Measurements from ENCODE around the gene SIN3B.

SIN3B gene

DNA sequence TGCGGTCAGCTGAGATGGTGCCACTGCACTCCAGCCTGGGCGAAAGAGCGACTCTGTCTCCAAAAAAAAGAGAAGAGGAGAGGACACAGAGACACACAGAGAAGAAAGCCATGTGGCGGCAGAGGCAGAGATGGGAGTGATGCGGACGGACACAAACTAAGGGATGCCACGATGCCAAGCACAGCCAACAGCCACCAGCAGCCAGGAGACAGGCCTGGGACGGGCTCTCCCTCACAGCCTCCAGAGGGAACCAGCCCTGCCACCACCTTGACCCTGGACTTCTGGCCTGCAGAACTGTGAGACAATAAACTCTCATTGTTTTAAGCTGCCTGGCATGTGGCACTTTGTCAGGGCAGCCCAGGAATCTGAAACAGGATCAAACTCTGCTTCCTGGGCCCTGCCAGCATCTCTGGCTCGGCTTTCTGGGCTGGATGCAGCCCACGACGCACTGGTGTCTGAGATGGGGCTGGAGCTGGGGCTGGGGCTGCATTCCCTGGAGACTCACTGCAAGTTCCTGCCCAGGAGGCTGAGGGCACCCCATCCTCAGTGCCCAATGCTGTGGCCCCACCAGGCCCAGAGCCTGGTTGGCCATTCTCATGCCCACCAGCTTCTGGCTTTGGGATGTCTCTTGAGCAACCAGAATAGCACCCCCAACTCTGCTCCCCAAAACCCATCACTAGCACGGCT is 62.6 kb downstream of the SIN3B start:
- DNase-seq: no peak

DNA sequence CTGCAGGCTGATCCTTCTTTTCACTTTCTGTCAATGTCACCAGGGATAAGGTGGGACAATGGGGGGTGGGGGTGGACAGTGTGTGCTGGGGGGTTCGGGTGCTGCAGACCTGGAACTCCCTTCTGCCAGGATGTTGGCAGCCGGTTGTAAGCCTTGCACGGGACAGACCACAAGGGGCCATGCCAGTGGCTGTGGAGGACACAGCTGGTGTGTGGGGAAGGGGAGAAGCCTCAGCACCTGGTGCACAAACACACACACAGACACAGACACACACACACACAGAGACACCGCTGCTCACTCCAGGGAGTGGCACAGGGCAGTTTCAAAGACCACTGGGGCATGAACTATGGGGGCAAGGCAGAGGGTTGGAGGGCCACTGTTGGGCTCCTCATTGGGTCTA is 63.2 kb downstream of the SIN3B start:
- no peak for DNase-seq

DNA sequence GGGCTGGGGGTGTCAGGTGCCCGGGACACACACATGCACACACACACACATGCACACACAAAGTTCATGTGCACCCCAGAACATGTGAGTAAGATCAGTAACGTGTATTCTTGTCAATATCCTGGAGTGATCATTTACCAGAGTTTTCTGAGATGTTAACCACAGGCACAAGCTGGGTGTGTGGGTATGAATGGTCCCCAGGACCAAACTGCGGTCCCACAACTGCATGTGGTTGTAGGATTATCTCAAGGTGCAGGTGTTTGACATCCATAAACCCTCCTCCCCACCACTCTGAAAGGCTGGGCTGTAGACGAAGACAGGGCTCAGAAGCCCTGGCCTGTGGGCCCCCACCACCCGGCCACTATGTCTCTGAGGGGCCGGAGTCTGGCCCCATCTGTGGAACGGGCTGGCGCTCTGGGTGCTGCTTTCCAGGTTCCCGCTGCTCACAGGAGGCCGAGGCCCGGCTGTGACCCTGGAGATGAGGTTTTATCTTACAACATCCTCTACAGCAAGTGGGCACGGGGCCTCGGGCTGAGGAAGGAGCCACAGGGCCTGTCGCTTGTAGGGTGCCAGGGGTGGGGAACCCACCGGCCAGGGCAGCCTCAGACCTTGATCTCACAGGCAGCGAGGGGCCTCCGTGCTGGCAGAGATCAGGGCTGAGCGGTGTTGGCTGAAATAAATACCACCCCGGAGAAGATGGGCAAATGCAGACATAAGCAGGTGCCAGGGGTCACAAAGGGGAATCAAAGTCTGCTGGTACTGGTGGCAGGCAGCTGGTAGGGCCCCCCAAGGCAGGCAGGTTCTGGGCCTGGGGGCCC is 63.9 kb downstream of the SIN3B start:
- no peak for DNase-seq

DNA sequence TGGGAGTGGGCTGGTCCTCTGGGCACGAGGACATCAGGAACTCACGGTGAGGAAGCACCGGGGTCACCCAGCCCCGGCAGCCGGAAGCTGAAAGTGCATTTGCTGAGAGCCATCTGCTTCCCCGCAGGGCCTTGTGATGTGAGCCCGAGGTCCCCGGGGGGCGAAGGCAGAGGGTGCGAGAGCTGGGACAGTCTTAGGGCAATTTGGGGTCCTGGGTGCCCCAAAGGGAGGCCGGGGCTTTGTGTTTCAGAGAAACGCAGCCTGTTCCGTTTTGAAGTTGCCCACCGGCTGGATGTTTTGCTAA is 64.4 kb downstream of the SIN3B start:
- DNase-seq: peak in 1 of 2 donors; percentile 33

DNA sequence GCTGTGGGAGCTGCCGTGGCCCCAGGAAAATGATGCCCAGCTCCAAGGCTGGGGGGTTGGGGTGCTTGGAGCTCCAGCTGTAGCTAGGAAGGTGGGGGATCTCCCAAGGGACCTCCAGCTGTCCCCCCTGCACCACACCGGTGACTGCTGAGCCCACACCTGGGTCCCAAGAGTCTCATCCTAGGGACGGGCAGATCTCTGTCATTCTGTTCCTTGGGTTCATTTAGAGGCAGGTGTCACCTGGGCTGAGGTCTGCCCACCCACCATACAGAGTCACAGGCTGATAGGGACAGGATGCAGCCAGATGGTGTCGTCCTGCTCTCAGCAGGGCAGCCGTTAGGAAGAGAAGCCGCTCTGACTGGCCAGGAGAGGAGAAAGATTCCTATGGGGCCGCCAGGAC is 64.9 kb downstream of the SIN3B start:
- DNase-seq: no peak

DNA sequence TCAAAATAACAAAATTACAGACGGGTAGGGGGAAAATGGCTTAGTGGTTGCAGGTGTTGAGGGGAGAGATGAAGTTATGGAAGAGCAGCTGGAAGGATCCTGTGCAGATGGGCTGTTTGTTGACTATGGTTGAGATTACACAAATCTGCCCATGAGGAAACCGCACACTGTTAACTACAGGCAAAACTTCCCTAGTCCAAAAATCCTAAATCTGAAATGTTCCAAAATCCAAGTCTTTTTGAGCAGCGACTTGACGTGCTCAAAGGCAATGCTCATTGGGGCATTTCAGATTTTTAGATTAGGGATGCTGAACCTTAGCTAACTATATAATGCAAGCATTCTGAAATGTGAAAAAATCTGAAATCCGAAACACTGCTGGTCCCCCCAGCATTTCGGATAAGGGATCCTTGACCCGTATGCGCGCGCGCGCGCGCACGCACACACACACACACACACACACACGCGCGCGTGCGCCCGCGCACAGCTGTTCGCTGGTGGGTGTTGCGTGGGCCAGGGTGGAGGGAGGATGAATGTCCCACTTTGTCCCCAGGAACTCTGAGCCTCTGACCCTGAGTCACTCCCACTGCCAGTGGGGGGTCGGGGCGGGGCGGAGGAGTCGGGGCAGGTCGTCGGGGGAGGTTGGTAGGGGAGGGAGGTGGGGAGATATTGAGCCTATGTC is 66.4 kb downstream of the SIN3B start:
- no peak for DNase-seq

DNA sequence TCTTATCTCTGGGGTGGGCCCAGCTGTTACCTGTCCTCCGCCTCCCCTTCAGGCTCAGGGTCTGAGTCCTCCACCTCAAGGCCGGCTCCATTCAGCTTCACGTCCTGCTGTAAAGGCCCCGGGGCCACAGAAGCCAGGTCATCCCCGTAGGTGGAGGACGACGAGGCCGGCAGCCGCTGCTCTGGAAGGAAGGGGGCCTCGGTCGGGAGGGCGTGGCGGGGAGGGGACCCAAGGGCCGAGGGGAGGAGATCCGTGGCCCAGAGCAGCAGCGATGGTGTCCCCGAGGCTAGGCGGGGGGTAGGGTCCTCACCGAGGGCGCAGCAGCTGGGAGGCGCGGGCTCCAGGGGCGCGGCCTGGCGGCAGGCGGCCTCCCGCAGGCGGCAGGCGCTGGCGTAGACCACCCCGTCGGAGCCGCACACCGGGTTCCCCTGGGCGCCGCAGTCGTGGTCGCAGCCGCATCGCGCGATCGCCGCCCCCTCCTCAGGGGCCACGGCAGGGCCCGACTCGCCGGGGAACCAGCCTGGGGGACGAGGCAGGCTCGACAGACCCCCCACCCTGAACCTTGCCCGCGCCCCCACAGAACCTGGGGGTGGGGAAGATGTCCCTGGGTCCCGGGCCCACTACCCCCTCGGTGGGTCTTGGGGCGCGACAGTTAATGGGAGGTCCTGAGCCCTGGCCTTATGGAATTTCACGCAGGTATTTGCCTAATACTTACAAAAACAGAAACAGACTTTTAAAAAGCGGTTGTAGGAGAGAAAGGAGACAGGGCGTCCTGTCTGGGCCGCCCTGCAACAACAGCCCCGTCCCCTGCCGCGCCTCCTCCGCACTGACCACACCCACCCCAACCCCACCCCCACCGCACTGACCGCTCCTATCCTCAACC is 67.2 kb downstream of the SIN3B start:
- DNase-seq: no peak

DNA sequence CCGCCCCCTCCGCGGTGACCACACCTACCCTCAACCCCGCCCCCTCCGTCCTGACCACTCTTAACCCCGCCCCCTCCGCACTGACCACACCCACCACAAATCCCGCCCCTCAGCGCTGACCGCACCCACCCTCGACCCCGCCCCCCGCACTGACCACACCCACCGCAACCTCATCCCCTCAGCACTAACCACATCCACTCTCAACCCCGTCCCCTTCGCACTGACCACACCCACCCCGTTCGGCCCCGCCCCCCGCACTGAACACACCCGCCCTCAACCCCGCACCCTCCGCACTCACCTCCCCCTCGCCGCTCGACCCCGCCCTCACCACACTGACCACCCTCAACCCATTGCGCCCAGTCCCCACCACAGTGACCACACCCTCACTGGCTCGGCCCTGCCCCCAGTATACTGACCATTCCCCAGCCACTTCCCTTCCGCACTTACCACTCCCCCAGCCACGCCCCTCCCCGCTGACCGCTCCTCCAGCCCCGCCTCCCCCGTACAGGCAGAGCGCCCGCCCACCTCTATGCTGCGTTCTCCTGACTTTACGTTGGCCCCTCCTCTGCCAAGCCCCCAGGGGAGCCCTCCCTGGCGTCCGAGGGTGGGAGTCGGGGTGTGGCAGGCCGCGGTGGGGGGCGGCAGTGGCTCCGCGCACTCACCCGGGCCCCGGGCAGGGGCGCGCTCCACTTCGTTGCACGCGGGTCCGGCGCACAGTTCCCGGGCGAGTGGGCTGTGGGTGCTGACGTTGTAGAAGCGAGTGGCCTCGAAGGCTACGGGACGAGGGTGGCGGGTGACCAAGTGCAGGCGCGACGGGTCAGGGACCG is 68.0 kb downstream of the SIN3B start:
- peak; percentile 76 to 83 for DNase-seq

DNA sequence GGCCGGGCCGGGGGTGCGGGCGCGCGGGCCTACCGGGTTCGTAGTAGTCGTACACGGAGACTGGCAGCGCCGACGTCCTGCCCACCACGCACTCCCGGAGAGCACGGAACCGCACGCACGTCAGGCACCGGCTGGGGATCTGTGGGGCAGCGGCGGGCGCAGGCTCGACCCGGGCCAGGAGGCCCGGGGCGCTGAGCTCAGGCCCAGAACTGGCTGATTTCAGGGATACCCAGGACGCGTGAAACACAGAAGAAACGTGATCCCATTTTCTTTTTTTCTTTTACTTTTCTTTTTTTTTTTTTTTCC is 68.6 kb downstream of the SIN3B start:
- DNase-seq: no peak

DNA sequence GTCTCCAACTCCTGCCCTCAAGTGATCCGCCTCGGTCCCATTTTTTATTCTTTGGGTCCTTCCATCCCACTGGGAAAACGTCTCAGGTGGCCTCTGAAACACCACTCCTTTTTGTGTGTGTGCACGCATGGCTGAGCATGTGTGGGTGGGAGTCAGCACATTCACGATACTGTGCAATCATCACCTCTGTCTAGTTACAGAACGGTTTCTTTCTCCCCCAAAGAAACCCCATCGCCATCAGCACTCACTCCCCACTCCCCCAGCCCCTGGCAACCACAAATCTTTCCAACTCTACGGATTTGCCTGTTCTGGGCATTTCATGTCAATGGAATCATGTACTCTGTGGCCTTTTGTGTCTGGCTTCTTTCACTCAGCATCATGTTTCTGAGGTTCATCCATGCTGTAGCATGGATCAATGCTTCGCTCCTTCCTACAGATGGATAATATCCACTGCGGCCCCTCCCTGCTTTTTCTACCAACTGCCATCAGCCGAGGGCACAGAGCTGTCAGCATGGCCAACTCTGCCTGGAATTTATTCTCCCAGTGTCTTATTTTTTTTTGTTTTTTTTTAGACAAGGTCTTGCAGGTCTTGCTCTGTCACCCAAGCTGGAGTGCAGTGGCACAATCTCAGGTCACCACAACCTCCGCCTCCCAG is 69.3 kb downstream of the SIN3B start:
- no peak for DNase-seq

DNA sequence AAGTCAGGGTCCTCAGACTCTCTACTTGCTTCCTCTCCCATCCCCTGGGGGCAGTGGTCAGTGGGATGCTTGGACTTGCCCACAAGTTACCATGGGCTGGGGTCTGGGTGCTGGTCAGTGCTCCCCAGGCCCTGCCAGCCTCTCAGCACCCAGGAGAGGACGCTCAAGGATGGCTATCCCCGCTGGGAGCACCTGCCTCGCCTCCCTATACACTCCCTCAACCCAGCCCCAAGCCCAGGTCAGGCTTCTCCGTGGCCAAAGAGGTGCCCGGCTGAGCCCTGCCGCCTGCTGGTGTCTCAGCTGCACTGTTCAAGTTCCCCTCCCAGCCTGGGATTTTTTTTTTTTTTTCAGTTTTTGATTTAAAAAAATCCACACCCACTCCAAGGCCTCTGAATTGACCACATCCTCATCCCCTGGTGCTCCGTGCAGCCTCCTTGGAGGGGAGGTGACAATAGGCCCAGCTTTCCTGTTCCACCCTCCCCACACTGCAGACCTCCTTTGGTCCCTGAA is 70.4 kb downstream of the SIN3B start:
- DNase-seq: peak; percentile 33 to 47

DNA sequence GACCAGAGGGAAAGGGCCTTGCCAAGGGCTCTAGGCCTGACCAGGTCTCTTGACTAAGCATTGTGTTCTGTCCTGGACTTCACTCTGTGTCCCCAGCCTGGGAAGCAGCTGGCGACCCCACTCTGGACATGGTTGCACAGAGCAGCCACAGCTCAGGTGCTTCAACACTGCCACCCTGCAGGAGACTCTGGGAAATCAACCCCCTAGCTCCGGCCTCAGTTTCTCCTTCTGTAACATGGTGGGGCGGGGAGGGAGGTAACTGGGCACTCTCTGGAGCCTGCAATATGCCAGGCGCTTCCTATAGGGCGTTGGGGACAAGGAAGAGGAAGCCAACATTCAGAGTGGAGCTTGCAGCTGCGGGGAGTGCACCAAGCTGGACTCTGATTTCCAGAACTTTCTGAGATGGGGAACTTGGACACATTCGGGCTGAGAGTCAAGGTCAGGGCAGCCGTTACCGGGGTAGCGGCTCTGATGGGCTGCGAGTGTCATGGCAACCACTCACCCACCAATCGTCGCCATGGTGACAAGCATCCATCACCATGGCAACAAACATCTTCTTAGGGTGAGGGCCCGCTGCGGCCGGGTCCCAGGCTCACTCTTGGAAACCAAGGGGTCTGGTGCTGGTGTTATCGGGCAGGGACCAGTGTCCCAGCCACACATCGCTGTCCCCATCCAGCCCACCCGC is 72.4 kb downstream of the SIN3B start:
- no peak for DNase-seq

DNA sequence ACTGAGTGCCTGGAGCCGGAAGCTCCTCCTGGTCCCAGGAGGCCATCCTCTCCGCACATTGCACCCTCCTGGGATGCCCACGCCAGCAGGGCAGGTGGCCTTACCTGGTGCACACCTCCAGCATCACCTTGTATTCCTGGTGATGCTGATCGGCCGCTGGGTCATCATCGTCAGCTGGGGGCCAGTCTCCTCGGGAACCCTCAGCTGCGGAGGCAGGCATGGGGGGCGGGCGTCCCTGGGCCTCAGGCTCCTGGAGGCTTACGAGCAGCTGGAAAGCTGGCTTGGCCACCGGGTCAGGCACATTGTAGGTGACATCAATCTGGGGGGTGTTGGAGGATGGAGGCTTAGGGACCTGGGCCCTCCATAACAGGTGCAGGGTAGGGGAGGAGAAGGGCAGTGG is 73.3 kb downstream of the SIN3B start:
- no peak for DNase-seq

DNA sequence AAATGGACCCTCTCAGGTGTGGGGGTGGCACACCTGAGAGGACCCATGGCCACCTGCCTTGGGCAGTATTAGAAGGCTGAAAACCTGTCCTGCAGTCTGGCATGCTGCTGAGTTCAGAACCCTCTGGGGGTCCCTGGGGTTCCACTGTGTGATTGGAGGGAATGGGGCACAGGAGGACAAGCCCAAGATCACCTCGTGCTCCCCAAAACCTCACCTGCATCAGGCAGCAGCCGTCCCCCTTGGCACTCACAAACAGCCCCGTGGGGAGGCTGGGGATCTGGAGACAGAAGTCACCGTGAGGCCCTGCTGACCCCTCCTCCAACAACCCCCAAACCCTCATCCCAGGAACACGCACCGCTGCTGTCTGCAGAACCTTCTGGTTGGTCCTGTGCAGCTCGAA is 74.1 kb downstream of the SIN3B start:
- no peak for DNase-seq

DNA sequence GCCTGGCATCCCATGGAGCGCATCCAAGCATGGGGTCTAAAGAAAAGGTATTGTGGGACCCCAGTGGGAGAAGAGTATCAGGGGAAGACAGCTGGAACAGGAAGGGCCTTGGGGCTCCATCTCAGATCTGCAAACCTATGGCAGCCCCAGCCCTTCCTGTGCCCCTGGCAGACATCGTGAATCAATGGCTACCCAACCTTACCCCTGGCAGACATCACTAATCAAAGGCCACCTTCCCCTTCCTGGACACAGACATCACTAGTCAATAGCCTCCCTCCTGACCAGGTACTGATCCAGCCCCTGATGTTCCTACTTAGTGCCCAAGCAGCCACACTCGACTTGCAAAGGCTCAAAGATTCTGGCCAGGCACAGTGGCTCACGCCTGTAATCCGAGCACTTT is 75.4 kb downstream of the SIN3B start:
- no peak for DNase-seq

DNA sequence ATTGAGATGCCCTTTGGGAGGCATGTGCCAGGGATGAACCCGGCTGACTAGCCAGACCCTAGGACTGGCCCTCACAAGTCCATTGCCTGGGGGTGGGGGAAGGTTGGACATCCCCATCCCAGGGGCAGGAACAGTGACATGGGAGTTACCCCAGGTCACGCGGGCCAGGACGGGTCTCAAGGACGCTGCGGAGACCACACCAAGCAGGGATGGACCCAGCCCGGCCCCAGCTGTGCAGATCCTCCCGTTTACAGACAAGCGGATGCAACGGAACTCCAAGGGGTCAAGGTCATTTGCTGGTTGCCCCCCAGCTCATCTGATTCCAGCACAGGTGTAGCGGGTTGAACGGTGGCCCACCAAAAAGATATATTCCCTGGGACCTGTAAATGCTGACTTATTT is 79.6 kb downstream of the SIN3B start:
- DNase-seq: no peak

DNA sequence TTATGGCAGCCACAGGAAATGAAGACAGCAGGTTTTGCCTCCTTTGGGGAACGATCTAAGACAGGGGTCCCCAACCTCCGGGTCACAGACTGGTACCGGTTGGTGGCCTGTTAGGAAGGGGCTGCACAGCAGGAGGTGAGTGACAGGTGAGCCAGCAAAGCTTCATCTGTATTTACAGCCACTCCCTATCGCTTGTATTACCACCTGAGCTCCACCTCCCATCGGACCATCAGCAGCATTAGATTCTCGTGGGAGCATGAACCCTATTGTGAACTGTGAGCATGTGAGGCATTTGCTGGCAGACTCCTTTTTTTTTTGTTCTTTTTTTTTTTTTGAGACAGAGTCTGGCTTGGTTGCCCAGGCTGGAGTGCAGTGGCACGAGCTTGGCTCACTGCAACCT is 81.8 kb downstream of the SIN3B start:
- no peak for DNase-seq

DNA sequence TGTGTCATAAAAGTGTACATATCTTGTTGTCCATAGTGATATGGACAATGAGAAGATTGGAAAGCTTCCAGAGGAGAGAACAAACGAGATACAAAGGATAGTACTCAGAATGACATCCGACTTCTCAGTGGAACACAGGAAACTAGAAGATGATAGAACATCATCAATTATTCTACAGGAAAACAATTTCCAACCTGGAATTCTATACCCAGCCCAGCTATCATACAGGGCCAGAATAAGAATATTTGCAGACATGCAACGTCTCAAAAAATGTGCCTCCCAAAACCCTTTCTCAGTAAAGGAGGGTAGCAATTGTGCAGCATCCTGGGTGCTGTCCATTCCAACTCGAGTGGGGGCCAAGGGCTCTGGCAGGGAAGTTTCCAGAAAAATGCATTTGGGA is 83.6 kb downstream of the SIN3B start:
- no peak for DNase-seq

DNA sequence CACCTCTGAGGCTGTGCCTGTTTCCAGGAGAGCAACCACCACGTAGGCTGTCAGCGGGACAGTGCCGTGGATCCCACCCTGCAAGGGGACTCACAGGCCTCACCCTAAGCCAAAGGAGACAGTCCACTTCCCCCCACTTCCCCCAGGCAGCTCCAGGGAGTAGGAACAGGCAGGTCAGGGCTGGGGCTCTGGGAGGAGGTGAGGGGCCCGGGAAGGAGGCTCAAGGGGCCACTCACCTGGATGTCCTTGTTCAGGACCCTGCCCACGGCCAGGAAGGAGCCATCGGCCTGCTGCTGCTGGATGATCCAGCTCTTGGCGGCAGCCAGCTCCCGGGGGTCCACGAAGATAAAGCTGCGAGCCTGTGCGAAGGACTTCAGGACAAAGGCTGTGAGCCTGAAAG is 85.2 kb downstream of the SIN3B start:
- no peak for DNase-seq

DNA sequence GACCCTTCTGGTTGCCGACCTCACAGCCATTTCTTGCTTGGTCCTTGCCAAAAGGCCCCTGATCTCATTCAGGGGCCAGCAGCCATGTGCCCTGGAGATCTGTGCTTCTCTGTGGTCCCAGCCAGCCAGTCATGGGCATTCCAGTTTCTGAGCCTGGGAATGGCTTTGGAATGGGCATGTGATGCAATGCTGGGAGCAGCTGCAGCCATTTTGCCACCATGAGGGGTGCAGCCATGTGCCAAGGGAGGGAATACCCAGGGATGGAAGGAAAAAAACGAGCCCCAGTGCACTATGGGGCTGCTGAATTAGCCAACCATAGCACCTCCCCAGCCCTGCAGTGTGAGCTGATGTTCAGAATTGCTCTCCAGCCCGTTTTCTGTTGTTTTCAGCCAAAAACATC is 85.9 kb downstream of the SIN3B start:
- DNase-seq: no peak

DNA sequence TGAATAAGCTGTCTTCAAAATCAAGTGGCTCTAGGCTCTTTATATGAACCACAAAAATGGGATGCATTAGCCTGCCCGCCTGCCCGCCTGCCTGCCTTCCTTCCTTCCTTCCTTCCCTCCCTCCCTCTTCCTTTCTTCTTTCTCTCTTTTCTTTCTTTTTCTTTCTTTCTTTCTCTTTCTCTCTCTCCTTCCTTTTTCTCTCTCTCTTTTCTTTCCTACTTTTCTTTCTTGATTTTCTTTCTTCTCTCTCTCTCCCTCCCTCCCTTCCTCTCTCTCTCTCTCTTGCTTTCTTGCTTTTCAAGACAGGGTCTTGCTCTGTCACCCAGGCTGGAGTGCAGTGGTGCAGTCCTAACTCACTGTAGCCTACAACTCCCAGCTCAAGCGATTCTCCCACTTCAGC is 86.5 kb downstream of the SIN3B start:
- DNase-seq: no peak

All from CD4-positive, alpha-beta T cell treated with Interferon alpha-2 for 1 hour (primary cell).